ENCODE results near the gene CD79A.

CD79A gene

DNA sequence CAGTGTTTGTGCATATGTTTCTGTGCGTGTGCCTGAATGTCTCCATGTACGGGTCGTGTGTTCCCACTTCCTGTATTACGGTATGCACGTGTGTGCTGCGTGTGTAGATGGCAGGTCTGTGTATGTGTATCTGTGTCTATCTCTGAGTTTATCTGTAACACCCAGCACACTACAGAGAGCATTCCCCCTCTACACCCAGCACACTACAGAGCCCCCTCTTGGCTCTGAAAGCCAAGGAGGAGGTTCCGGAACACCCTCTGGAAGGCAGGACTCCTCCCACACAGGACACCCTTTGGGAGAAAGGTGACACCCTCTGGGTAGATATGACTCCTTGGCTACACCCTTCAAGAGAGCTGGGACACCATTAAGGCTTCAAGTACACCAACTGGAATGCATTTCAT is 53.2 kb downstream of the CD79A start:
- H3K27ac ChIP-seq, result no peak overlapping the region
- TF ChIP-seq CTCF (conservative IDR thresholded peaks at IDR 0.05), result no peak

All from VCaP (cell line).